IMR-90 (cell line): ENCODE data around the gene RWDD1. TPM values are rescaled to one million over a fixed set of nuclear protein-coding genes. Genes with fewer than 3 reads are reported as not detected.

ENCODE experiments used
- ATAC-seq: fragments of 200-7000 bp; cut with Tn5 transposase; 2 replicates; pipeline ENCODE4 v1.9.1; 2020; ENCODE audit warnings: low read depth, mild to moderate bottlenecking, moderate library complexity
- BruUV-seq: library from RNA; stranded (reverse); fragments of 400-500 nt; replicated peaks from 2 replicates; lab custom pipeline; 2021; lab: Mats Ljungman, UMichigan
- CTCF ChIA-PET: fragments of 300-600 bp; formaldehyde crosslinking; extraction: SDS; loops from one replicate; lab custom pipeline; 2021; ENCODE audit warnings: antibody characterized with exemption; lab: Yijun Ruan, JAX
- POLR2A ChIA-PET: fragments of 300-600 bp; sonication (Branson Sonifier 250); formaldehyde crosslinking; loops from one replicate; lab custom pipeline; 2022; ENCODE audit warnings: antibody characterized with exemption; ENCODE audit not compliant: unreplicated experiment; lab: Charles Lee
- DNase-seq: peaks from one replicate; pipeline ENCODE4 v3.0.0; 2013
- H2AFZ ChIP-seq: replicated peaks from 2 replicates; pipeline ENCODE3; 2013; ENCODE audit warnings: low read length, mild to moderate bottlenecking; ENCODE audit not compliant: poor library complexity
- H2AK5ac ChIP-seq: 2 replicates; pipeline ENCODE4 v1.6.1; 2013; ENCODE audit warnings: low read depth, low read length, inconsistent platforms
- H2AK9ac ChIP-seq: replicated peaks from 2 replicates; pipeline ENCODE3; 2013; ENCODE audit warnings: mild to moderate bottlenecking, low read depth, low read length, moderate library complexity; ENCODE audit not compliant: poor library complexity
- H2BK120ac ChIP-seq: 2 replicates; pipeline ENCODE4 v1.6.1; 2013; ENCODE audit warnings: low read depth, low read length, inconsistent platforms
- H2BK15ac ChIP-seq: 3 replicates; pipeline ENCODE4 v1.6.1; 2013; ENCODE audit warnings: low read depth, low read length, inconsistent platforms
- H2BK20ac ChIP-seq: 2 replicates; pipeline ENCODE4 v1.6.1; 2013; ENCODE audit warnings: low read depth, mild to moderate bottlenecking, inconsistent platforms, low read length, moderate library complexity
- H2BK5ac ChIP-seq: 2 replicates; pipeline ENCODE4 v1.6.1; 2013; ENCODE audit warnings: mild to moderate bottlenecking, low read depth, low read length, inconsistent platforms; ENCODE audit not compliant: poor library complexity, severe bottlenecking
- H3K14ac ChIP-seq: replicated peaks from 2 replicates; pipeline ENCODE4 v1.6.1; 2013; ENCODE audit warnings: low read depth, low read length, inconsistent platforms
- H3K18ac ChIP-seq: 2 replicates; pipeline ENCODE4 v1.6.1; 2013; ENCODE audit warnings: low read depth, low read length, control low read depth
- H3K23ac ChIP-seq: 2 replicates; pipeline ENCODE4 v1.6.1; 2013; ENCODE audit warnings: low read depth, low read length, inconsistent platforms
- H3K27ac ChIP-seq: 2 replicates; pipeline ENCODE4 v1.5.1; 2013; ENCODE audit warnings: mild to moderate bottlenecking, control low read depth, low read length; ENCODE audit not compliant: insufficient read depth
- H3K27me3 ChIP-seq: 2 replicates; pipeline ENCODE4 v1.6.1; 2013; ENCODE audit warnings: low read length; ENCODE audit not compliant: control insufficient read depth, insufficient read depth
- H3K36me3 ChIP-seq: 2 replicates; pipeline ENCODE4 v1.6.1; 2013; ENCODE audit warnings: low read length, mixed read lengths; ENCODE audit not compliant: control insufficient read depth, insufficient read depth
- H3K4ac ChIP-seq: 2 replicates; pipeline ENCODE4 v1.6.1; 2013; ENCODE audit warnings: low read depth, low read length, inconsistent platforms
- H3K4me1 ChIP-seq: 2 replicates; pipeline ENCODE4 v1.6.1; 2013; ENCODE audit warnings: low read length, mixed read lengths; ENCODE audit not compliant: control insufficient read depth, insufficient read depth
- H3K4me2 ChIP-seq: 2 replicates; pipeline ENCODE4 v1.6.1; 2013; ENCODE audit warnings: low read depth, mild to moderate bottlenecking, control low read depth, low read length, moderate library complexity
- H3K4me3 ChIP-seq: 2 replicates; pipeline ENCODE4 v1.5.1; 2013; ENCODE audit warnings: low read depth, mild to moderate bottlenecking, control low read depth, low read length, moderate library complexity; ENCODE audit not compliant: insufficient read depth
- H3K56ac ChIP-seq: 2 replicates; pipeline ENCODE4 v1.6.1; 2013; ENCODE audit warnings: low read length, inconsistent platforms; ENCODE audit not compliant: insufficient read depth; ENCODE audit errors: extremely low read depth
- H3K79me1 ChIP-seq, 2 experiments: 2 replicates each; pipeline ENCODE4 v1.6.1; 2013; ENCODE audit warnings: low read length in 2 of 2, inconsistent platforms in 1 of 2, low read depth in 1 of 2
- H3K9ac ChIP-seq: 2 replicates; pipeline ENCODE4 v1.6.1; 2013; ENCODE audit warnings: low read depth, low read length, control low read depth
- H3K9me1 ChIP-seq: 2 replicates; pipeline ENCODE4 v1.6.1; 2013; ENCODE audit warnings: low read length, inconsistent platforms; ENCODE audit not compliant: insufficient read depth
- H3K9me3 ChIP-seq: 2 replicates; pipeline ENCODE4 v1.6.1; 2013; ENCODE audit warnings: low read length; ENCODE audit not compliant: control insufficient read depth, insufficient read depth
- H4K20me1 ChIP-seq: 2 replicates; pipeline ENCODE4 v1.6.1; 2013; ENCODE audit warnings: low read length, inconsistent platforms; ENCODE audit not compliant: insufficient read depth
- H4K5ac ChIP-seq: 2 replicates; pipeline ENCODE4 v1.6.1; 2013; ENCODE audit warnings: mild to moderate bottlenecking, low read depth, low read length, control low read depth
- H4K8ac ChIP-seq, 2 experiments: 2 replicates each; pipeline ENCODE4 v1.6.1; 2013; ENCODE audit warnings: low read depth in 2 of 2, low read length in 2 of 2, control low read depth in 1 of 2, inconsistent platforms in 1 of 2
- H4K91ac ChIP-seq: 2 replicates; pipeline ENCODE4 v1.6.1; 2013; ENCODE audit warnings: low read depth, low read length, inconsistent platforms; ENCODE audit not compliant: insufficient read depth
- MAFK ChIP-seq: IDR thresholded peaks from 2 replicates; pipeline ENCODE4 v1.6.1; 2012; ENCODE audit warnings: low read depth, low read length, improper control_type of control experiment
- WGBS, 2 experiments: methylation state at CpG; one replicate each; pipeline versions ENCODE4 v1.1.5 to v1.1.7; 2013; ENCODE audit warnings: missing lambda C conversion rate in 2 of 2; ENCODE audit not compliant: insufficient read length in 1 of 2; ENCODE audit errors: extremely low coverage in 2 of 2; 5-methylcytosine and 5-hydroxymethylcytosine counted together
- dilution Hi-C: fragments of 300-500 bp; cut with HindIII; formaldehyde crosslinking; loops from one replicate; pipeline ENCODE4 v1.14.3; 2018; ENCODE audit warnings: low sequenced_read_pairs; ENCODE audit not compliant: unreplicated experiment
- in situ Hi-C: fragments of 300-500 bp; cut with MboI; formaldehyde crosslinking; loops from 3 replicates; pipeline ENCODE4 v1.14.3; 2019; ENCODE audit warnings: low sequenced_read_pairs, inconsistent platforms, mixed read lengths
- intact Hi-C: fragments of 100-400 bp; cut with micrococcal nuclease; formaldehyde crosslinking; loops from 2 replicates; pipeline ENCODE4 v1.10.0; 2022
- polyA plus RNA-seq, 3 experiments: library from polyadenylated mRNA; depleted of rRNA; stranded (reverse); fragments of >200 nt; gene quantifications; 2 replicates each; pipeline ENCODE4 v1.2.3, GENCODE V29; 2012; ENCODE audit warnings: low replicate concordance in 1 of 3
- total RNA-seq: library from RNA; depleted of rRNA; stranded (reverse); fragments of >200 nt; gene quantifications from 2 replicates; pipeline ENCODE4 v1.2.3, GENCODE V29; 2012
- TF ChIP-seq, protein P1 (sequence below): fragments of 150-350 bp; IDR thresholded peaks from 2 replicates; pipeline ENCODE4 v1.6.1; 2016; ENCODE audit warnings: low read depth, mild to moderate bottlenecking, low read length, moderate library complexity, borderline replicate concordance

The RWDD1 gene
- total and polyA plus RNA-seq, 2 of the 4 experiments (the other 2 are of a cell fraction), result 23.6 to 92.8 TPM

- peak overlapping the region; percentile 78 for H2BK120ac ChIP-seq
- 0% methylated on average over 2 of the region's 3 CpGs; no CpG with 5 or more reads in 1 of the 2 experiments for WGBS, 2 experiments
- no peak overlapping the region for H3K56ac ChIP-seq
- no peak overlapping the region for H2AK5ac ChIP-seq
- in situ Hi-C loops, result loop anchor here (5.0 kb wide), 1 partner anchor 295 kb away; no protein-coding TSS in a partner anchor
- no peak for DNase-seq
- no TSS peak for BruUV-seq
- H3K4me1 ChIP-seq, result peaks cover 8% of the 10 kb centered on the region
- H3K18ac ChIP-seq, result no peak overlapping the region
- H3K27me3 ChIP-seq, result no peaks in the 10 kb centered on the region
- no peak overlapping the region for H3K14ac ChIP-seq
- no peaks in the 10 kb centered on the region for H3K36me3 ChIP-seq
- intact Hi-C loops, result loop anchor here (5.0 kb wide), 1 partner anchor 115 kb away; no protein-coding TSS in a partner anchor
- H3K79me1 ChIP-seq, result no peaks in the 10 kb centered on the region
- ATAC-seq, result no peak
- H3K23ac ChIP-seq, result peak overlapping the region; percentile 62; the same call in 1 of the 2 replicates
- POLR2A ChIA-PET, result no interaction called here
- no peak overlapping the region for H3K4me2 ChIP-seq
- H3K9me3 ChIP-seq, result no peaks in the 10 kb centered on the region
- H2AK9ac ChIP-seq, result no peak overlapping the region
- 0 out of 3 replicates have a peak overlapping the region, but pooled peaks have one; percentile 9 for H2BK15ac ChIP-seq
- no peak overlapping the region for H3K9ac ChIP-seq
- CTCF ChIA-PET, result interaction anchor here (1.0 to 2.3 kb wide), 4 partner anchors 17 to 294 kb away, joined by 3 to 12 read pairs (median 8); partner anchors contain the start of gene TRAPPC3L
- no peak overlapping the region for H2BK5ac ChIP-seq
- no peak overlapping the region for H3K27ac ChIP-seq
- H4K8ac ChIP-seq, result peak overlapping the region in 1 of 2 experiments; percentile 53; a peak in 2 of 4 replicates
- H4K20me1 ChIP-seq, result no peaks in the 10 kb centered on the region
- H4K91ac ChIP-seq, result no peak overlapping the region
- no peak overlapping the region for H3K4me3 ChIP-seq
- dilution Hi-C loops, result no loop called here
- no peak for TF ChIP-seq MAFK
- TF ChIP-seq, protein P1, sequence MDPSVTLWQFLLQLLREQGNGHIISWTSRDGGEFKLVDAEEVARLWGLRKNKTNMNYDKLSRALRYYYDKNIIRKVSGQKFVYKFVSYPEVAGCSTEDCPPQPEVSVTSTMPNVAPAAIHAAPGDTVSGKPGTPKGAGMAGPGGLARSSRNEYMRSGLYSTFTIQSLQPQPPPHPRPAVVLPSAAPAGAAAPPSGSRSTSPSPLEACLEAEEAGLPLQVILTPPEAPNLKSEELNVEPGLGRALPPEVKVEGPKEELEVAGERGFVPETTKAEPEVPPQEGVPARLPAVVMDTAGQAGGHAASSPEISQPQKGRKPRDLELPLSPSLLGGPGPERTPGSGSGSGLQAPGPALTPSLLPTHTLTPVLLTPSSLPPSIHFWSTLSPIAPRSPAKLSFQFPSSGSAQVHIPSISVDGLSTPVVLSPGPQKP, result no peak
- no peak overlapping the region for H4K5ac ChIP-seq
- 0 out of 2 replicates have a peak overlapping the region, but pooled peaks have one; percentile 3 for H3K4ac ChIP-seq
- H3K9me1 ChIP-seq, result peaks cover 3% of the 10 kb centered on the region; the same call in 1 of the 2 replicates
- peak overlapping the region; percentile 73 for H2AFZ ChIP-seq
- H2BK20ac ChIP-seq, result peak overlapping the region; percentile 72; the same call in 1 of the 2 replicates
Measured at GRCh38 chr6:116562614-116563013, 8.7 kb upstream of the RWDD1 start.
